Suprapubic skin (tissue), 4 donors: ENCODE measurements around the gene NEK6. TPM values are rescaled to one million over a fixed set of nuclear protein-coding genes. Genes with fewer than 3 reads are reported as not detected.

Experiments used
- DNase-seq, 2 donors: peaks; one replicate each; pipeline ENCODE4 v3.0.0-alpha.2; 2019; ENCODE audit warnings: low spot score in 2 of 2
- H3K27ac ChIP-seq: fragments of 200-600 bp; sonication (generic); one replicate; pipeline ENCODE4 v1.5.1; 2019
- H3K27me3 ChIP-seq: fragments of 200-600 bp; sonication (generic); one replicate; pipeline ENCODE4 v1.5.1; 2019
- H3K36me3 ChIP-seq: fragments of 200-600 bp; sonication (generic); one replicate; pipeline ENCODE4 v1.5.1; 2019
- H3K4me1 ChIP-seq: fragments of 200-600 bp; sonication (generic); one replicate; pipeline ENCODE4 v1.5.1; 2019
- H3K4me3 ChIP-seq: fragments of 200-600 bp; sonication (generic); one replicate; pipeline ENCODE4 v1.5.1; 2019; ENCODE audit warnings: mild to moderate bottlenecking
- H3K9me3 ChIP-seq: fragments of 200-600 bp; sonication (generic); one replicate; pipeline ENCODE4 v1.5.1; 2019
- EP300 ChIP-seq: sonication (generic); formaldehyde crosslinking; IDR thresholded peaks from one replicate; pipeline ENCODE4 v1.6.1; 2017; ENCODE audit warnings: antibody characterized with exemption
- POLR2A ChIP-seq, 2 donors: fragments of 450-650 bp; IDR thresholded peaks; one replicate each; pipeline ENCODE4 v1.6.1; 2017; ENCODE audit warnings: antibody characterized with exemption in 2 of 2, mild to moderate bottlenecking in 2 of 2, moderate library complexity in 2 of 2
- POLR2AphosphoS5 ChIP-seq, 3 donors: sonication (generic); formaldehyde crosslinking; IDR thresholded peaks; one replicate each; pipeline ENCODE4 v1.6.1; 2017; ENCODE audit warnings: antibody characterized with exemption in 3 of 3
- WGBS: methylation state at CpG from one replicate; pipeline ENCODE4 v1.1.5; 2018; 5-methylcytosine and 5-hydroxymethylcytosine counted together
- total RNA-seq, 4 donors: library from RNA; depleted of rRNA; stranded (reverse); fragments of >200 nt; gene quantifications; one replicate each; pipeline ENCODE4 v1.1.0, GENCODE V29; 2016
- TF ChIP-seq, protein P1 (sequence below), 2 donors: fragments of 200-600 bp in 1 of 2; fragments of 450-650 bp in 1 of 2; sonication (generic) in 1 of 2; IDR thresholded peaks; one replicate each; pipeline ENCODE4 v1.5.1; 2016 to 2019; ENCODE audit warnings: antibody characterized with exemption in 2 of 2, mild to moderate bottlenecking in 1 of 2, moderate library complexity in 1 of 2

The NEK6 gene
- total RNA-seq, 4 donors from 2014 or later, result 5.4 to 17.5 (median 10.6) TPM

- DNase-seq, result no peak
- no peak for TF ChIP-seq POLR2AphosphoS5 (IDR thresholded peaks at IDR 0.05)
- TF ChIP-seq POLR2A (IDR thresholded peaks at IDR 0.05), result no peak
- TF ChIP-seq, protein P1, sequence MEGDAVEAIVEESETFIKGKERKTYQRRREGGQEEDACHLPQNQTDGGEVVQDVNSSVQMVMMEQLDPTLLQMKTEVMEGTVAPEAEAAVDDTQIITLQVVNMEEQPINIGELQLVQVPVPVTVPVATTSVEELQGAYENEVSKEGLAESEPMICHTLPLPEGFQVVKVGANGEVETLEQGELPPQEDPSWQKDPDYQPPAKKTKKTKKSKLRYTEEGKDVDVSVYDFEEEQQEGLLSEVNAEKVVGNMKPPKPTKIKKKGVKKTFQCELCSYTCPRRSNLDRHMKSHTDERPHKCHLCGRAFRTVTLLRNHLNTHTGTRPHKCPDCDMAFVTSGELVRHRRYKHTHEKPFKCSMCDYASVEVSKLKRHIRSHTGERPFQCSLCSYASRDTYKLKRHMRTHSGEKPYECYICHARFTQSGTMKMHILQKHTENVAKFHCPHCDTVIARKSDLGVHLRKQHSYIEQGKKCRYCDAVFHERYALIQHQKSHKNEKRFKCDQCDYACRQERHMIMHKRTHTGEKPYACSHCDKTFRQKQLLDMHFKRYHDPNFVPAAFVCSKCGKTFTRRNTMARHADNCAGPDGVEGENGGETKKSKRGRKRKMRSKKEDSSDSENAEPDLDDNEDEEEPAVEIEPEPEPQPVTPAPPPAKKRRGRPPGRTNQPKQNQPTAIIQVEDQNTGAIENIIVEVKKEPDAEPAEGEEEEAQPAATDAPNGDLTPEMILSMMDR (IDR thresholded peaks at IDR 0.05), result no peak
- no peak for TF ChIP-seq EP300
- H3K27ac ChIP-seq, result no peak overlapping the region
- H3K36me3 ChIP-seq, result peaks cover 79% of the 10 kb centered on the region
- H3K4me3 ChIP-seq, result no peak overlapping the region
- 76% methylated on average over 16 of the region's 28 CpGs for WGBS
- no peaks in the 10 kb centered on the region for H3K4me1 ChIP-seq
- no peaks in the 10 kb centered on the region for H3K9me3 ChIP-seq
- H3K27me3 ChIP-seq, result no peaks in the 10 kb centered on the region
Measured at GRCh38 chr9:124332361-124333202, 74.8 kb downstream of the NEK6 start.

DNA sequence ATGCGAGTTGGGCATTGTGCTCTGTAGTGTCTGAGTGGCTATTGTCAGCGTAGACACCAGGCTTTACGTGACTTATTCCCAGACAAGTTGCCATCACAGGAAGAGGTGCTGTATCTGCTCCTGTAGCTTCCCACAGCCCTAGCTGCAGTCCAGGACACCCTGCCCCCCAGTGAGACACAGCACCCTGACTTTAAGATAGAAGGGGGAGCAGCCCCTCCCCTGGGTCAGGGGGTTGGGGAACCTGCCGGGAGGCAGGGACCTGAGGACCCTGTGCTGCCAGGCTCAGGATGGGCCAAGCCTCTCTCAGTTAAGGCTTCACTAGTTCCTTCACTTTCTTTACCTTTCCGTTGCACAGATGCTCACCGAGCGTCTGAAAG lies 75.4 kb downstream of the NEK6 start:
- H3K4me1 ChIP-seq, result no peaks in the 10 kb centered on the region
- 91% methylated on average over 6 of the region's 7 CpGs for WGBS
- TF ChIP-seq POLR2AphosphoS5 (IDR thresholded peaks at IDR 0.05) (no peak), EP300 (no peak), POLR2A (IDR thresholded peaks at IDR 0.05) (no peak)
- TF ChIP-seq, protein P1 (IDR thresholded peaks at IDR 0.05), result no peak
- H3K4me3 ChIP-seq, result no peak overlapping the region
- no peaks in the 10 kb centered on the region for H3K9me3 ChIP-seq
- H3K36me3 ChIP-seq, result peaks cover 79% of the 10 kb centered on the region
- no peak overlapping the region for H3K27ac ChIP-seq
- DNase-seq, result no peak
- H3K27me3 ChIP-seq, result no peaks in the 10 kb centered on the region

GRCh38 chr9:124334568-124335319 lies 77.0 kb downstream of the NEK6 start:
- no peaks in the 10 kb centered on the region for H3K4me1 ChIP-seq
- no peaks in the 10 kb centered on the region for H3K9me3 ChIP-seq
- no peaks in the 10 kb centered on the region for H3K27me3 ChIP-seq
- DNase-seq, result no peak
- peaks cover 68% of the 10 kb centered on the region for H3K36me3 ChIP-seq
- TF ChIP-seq POLR2AphosphoS5 (IDR thresholded peaks at IDR 0.05), result no peak
- TF ChIP-seq EP300, result no peak
- TF ChIP-seq POLR2A (IDR thresholded peaks at IDR 0.05), result no peak
- TF ChIP-seq, protein P1 (IDR thresholded peaks at IDR 0.05), result no peak
- no peak overlapping the region for H3K27ac ChIP-seq
- WGBS, result 88% methylated on average over 15 of the region's 15 CpGs
- no peak overlapping the region for H3K4me3 ChIP-seq

DNA sequence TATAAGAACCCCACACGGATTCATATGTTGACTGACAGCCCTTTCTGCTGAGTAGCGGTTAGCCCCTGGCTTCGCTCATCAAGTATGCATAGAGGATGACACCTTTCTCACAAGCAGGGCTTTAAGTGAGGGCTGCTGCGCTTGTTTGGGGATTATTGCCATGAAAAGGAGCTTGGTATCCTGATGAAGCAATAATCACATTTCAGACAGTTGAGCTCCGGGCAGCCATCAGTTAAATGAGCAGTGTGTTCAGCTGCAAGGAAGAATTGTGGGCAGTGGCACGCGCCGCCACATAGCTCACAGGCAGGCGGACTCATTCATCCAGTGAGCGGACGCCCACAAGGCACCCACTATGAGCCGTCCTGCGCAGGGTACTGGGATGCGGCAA lies 77.6 kb downstream of the NEK6 start:
- H3K36me3 ChIP-seq, result peaks cover 66% of the 10 kb centered on the region
- WGBS, result 84% methylated on average over 14 of the region's 14 CpGs

More for the DNA sequence above, 77.6 kb downstream of the NEK6 start:
- Histone ChIP-seq H3K27me3 (no peaks in the 10 kb centered on the region), H3K27ac (no peak overlapping the region), H3K4me3 (no peak overlapping the region), H3K9me3 (no peaks in the 10 kb centered on the region), H3K4me1 (no peaks in the 10 kb centered on the region)
- DNase-seq, result no peak
- TF ChIP-seq EP300 (no peak), POLR2AphosphoS5 (IDR thresholded peaks at IDR 0.05) (no peak), POLR2A (IDR thresholded peaks at IDR 0.05) (no peak)
- TF ChIP-seq, protein P1 (IDR thresholded peaks at IDR 0.05), result no peak
